Activated CD4-positive, alpha-beta T cell treated with anti-CD3 and anti-CD28 coated beads, Interleukin-2, Interleukin-4, amounts not matched to agents 100 ng/mL and 50 ng/mL, durations not matched to agents 16 hours and 8 hours (primary cell): Measurements from ENCODE around the gene FXR2.

ENCODE experiments used
- DNase-seq: peaks from one replicate; pipeline ENCODE4 v3.0.0-alpha.2; 2020; ENCODE audit warnings: low spot score

FXR2 gene

GRCh38 chr17:7548585-7549400 lies 65.9 kb downstream of the FXR2 start, which contains the start of gene TNFSF12:
TNFSF12 (plus strand) TSS chr17:7549058; CDS start chr17:7549154, 96 bp downstream.
- DNase-seq: peak; percentile 56

- no peak for DNase-seq
These were observed 69.8 kb downstream of the FXR2 start for GRCh38 chr17:7544911-7545310.
